H9 (cell line): Measurements from ENCODE around the gene ZNF483. TPM values are rescaled to one million over a fixed set of nuclear protein-coding genes. Genes with fewer than 3 reads are reported as not detected.

Source experiments
- DNase-seq: peaks from one replicate; pipeline ENCODE4 v3.0.0-alpha.2; 2017
- H2AFZ ChIP-seq: one replicate; pipeline ENCODE4 v1.6.1; 2013; ENCODE audit warnings: mild to moderate bottlenecking, low read length, control low read depth, moderate library complexity
- H2AK5ac ChIP-seq: 2 replicates; pipeline ENCODE4 v1.6.1; 2013; ENCODE audit warnings: low read length, control low read depth, mixed read lengths; ENCODE audit not compliant: insufficient read length
- H2BK120ac ChIP-seq: one replicate; pipeline ENCODE4 v1.6.1; 2013; ENCODE audit warnings: low read depth, mild to moderate bottlenecking, low read length, control low read depth, inconsistent platforms; ENCODE audit not compliant: poor library complexity, severe bottlenecking
- H2BK12ac ChIP-seq: 2 replicates; pipeline ENCODE4 v1.6.1; 2013; ENCODE audit warnings: low read length, control low read depth, mixed read lengths, low read depth; ENCODE audit not compliant: insufficient read length
- H2BK15ac ChIP-seq: 2 replicates; pipeline ENCODE4 v1.6.1; 2013; ENCODE audit warnings: low read depth, low read length, control low read depth
- H2BK20ac ChIP-seq: one replicate; pipeline ENCODE4 v1.6.1; 2013; ENCODE audit warnings: low read depth, mild to moderate bottlenecking, low read length, control low read depth, inconsistent platforms; ENCODE audit not compliant: poor library complexity, severe bottlenecking
- H2BK5ac ChIP-seq: 2 replicates; pipeline ENCODE4 v1.6.1; 2013; ENCODE audit warnings: low read length, control low read depth, mixed read lengths; ENCODE audit not compliant: insufficient read length
- H3K14ac ChIP-seq: 2 replicates; pipeline ENCODE4 v1.6.1; 2013; ENCODE audit warnings: low read length, control low read depth; ENCODE audit not compliant: insufficient read depth
- H3K18ac ChIP-seq: 2 replicates; pipeline ENCODE4 v1.6.1; 2013; ENCODE audit warnings: low read depth, mild to moderate bottlenecking, mixed read lengths, low read length, control low read depth; ENCODE audit not compliant: insufficient read length
- H3K23ac ChIP-seq: 2 replicates; pipeline ENCODE4 v1.6.1; 2013; ENCODE audit warnings: low read length, control low read depth, mixed read lengths, low read depth; ENCODE audit not compliant: insufficient read length
- H3K23me2 ChIP-seq: 2 replicates; pipeline ENCODE4 v1.6.1; 2013; ENCODE audit warnings: low read depth, mild to moderate bottlenecking, mixed read lengths, low read length, control low read depth; ENCODE audit not compliant: insufficient read length, poor library complexity, severe bottlenecking
- H3K27ac ChIP-seq: 2 replicates; pipeline ENCODE4 v1.5.1; 2013; ENCODE audit warnings: low read length, control low read depth, mixed read lengths, low read depth; ENCODE audit not compliant: insufficient read length
- H3K27me3 ChIP-seq: 2 replicates; pipeline ENCODE4 v1.6.1; 2013; ENCODE audit warnings: low read length, control low read depth, inconsistent platforms; ENCODE audit not compliant: insufficient read depth
- H3K4ac ChIP-seq: 2 replicates; pipeline ENCODE4 v1.6.1; 2013; ENCODE audit warnings: low read depth, mild to moderate bottlenecking, control low read depth, inconsistent platforms, low read length, moderate library complexity
- H3K4me1 ChIP-seq: 2 replicates; pipeline ENCODE4 v1.6.1; 2013; ENCODE audit warnings: low read length, control low read depth, inconsistent platforms; ENCODE audit not compliant: insufficient read depth
- H3K4me2 ChIP-seq: 2 replicates; pipeline ENCODE4 v1.6.1; 2013; ENCODE audit warnings: low read length, control low read depth, mixed read lengths; ENCODE audit not compliant: insufficient read length, insufficient read depth
- H3K56ac ChIP-seq: 2 replicates; pipeline ENCODE4 v1.6.1; 2013; ENCODE audit warnings: low read depth, mild to moderate bottlenecking, mixed read lengths, low read length, control low read depth; ENCODE audit not compliant: insufficient read length
- H3K79me1 ChIP-seq: 2 replicates; pipeline ENCODE4 v1.6.1; 2013; ENCODE audit warnings: low read depth, mild to moderate bottlenecking, moderate library complexity, low read length, control low read depth, inconsistent platforms; ENCODE audit not compliant: insufficient read depth, poor library complexity, severe bottlenecking
- H3K79me2 ChIP-seq: 2 replicates; pipeline ENCODE4 v1.6.1; 2013; ENCODE audit warnings: low read length, control low read depth, inconsistent platforms; ENCODE audit not compliant: insufficient read depth
- H3K9ac ChIP-seq: 2 replicates; pipeline ENCODE4 v1.6.1; 2013; ENCODE audit warnings: low read length, control low read depth, mixed read lengths; ENCODE audit not compliant: insufficient read length; ENCODE audit errors: extremely low read depth
- H3K9me3 ChIP-seq: one replicate; pipeline ENCODE4 v1.6.1; 2013; ENCODE audit warnings: low read depth, low read length, inconsistent platforms; ENCODE audit not compliant: control insufficient read depth
- H3T11ph ChIP-seq: one replicate; pipeline ENCODE4 v1.6.1; 2013; ENCODE audit warnings: mild to moderate bottlenecking, low read length, control low read depth, inconsistent platforms
- H4K20me1 ChIP-seq: one replicate; pipeline ENCODE4 v1.6.1; 2013; ENCODE audit not compliant: control insufficient read depth, insufficient read length, insufficient read depth
- H4K5ac ChIP-seq: 2 replicates; pipeline ENCODE4 v1.6.1; 2013; ENCODE audit warnings: low read depth, mild to moderate bottlenecking, mixed read lengths, low read length, control low read depth; ENCODE audit not compliant: insufficient read length
- H4K8ac ChIP-seq: replicated peaks from 2 replicates; pipeline ENCODE4 v1.6.1; 2013; ENCODE audit warnings: low read length, control low read depth, mixed read lengths, low read depth; ENCODE audit not compliant: insufficient read length
- H4K91ac ChIP-seq: 2 replicates; pipeline ENCODE4 v1.6.1; 2013; ENCODE audit warnings: low read depth, mild to moderate bottlenecking, moderate library complexity, mixed read lengths, low read length, control low read depth; ENCODE audit not compliant: insufficient read length
- H3K27ac Mint-ChIP-seq, 3 experiments: 2 replicates in 2 of 3; 3 replicates in 1 of 3; pipeline ENCODE4 v1.8.0; 2020 to 2021; ENCODE audit warnings: mixed read lengths in 3 of 3, mild to moderate bottlenecking in 1 of 3, moderate library complexity in 1 of 3
- H3K27me3 Mint-ChIP-seq: 2 replicates; pipeline ENCODE4 v1.8.0; 2021; ENCODE audit warnings: low read depth, mild to moderate bottlenecking, moderate library complexity, mixed read lengths
- H3K36me3 Mint-ChIP-seq, 3 experiments: 2 replicates in 2 of 3; 3 replicates in 1 of 3; pipeline ENCODE4 v1.8.0; 2020 to 2021; ENCODE audit warnings: low read depth in 3 of 3, mixed read lengths in 3 of 3; ENCODE audit not compliant: insufficient read depth in 1 of 3
- H3K4me1 Mint-ChIP-seq, 2 experiments: 2 replicates each; pipeline ENCODE4 v1.8.0; 2020; ENCODE audit warnings: mixed read lengths in 2 of 2
- H3K4me3 Mint-ChIP-seq, 2 experiments: 2 replicates in 1 of 2; 3 replicates in 1 of 2; pipeline ENCODE4 v1.8.0; 2020 to 2021; ENCODE audit warnings: mild to moderate bottlenecking in 2 of 2, mixed read lengths in 2 of 2, moderate library complexity in 1 of 2
- H3K9me3 Mint-ChIP-seq, 2 experiments: 2 replicates in 1 of 2; 3 replicates in 1 of 2; pipeline ENCODE4 v1.8.0; 2020; ENCODE audit warnings: mild to moderate bottlenecking in 2 of 2, mixed read lengths in 2 of 2, moderate library complexity in 1 of 2
- WGBS: extraction: QIAGEN DNeasy Blood & Tissue Kit; methylation state at CpG from one replicate; pipeline ENCODE4 v1.1.7; 2013; ENCODE audit warnings: missing lambda C conversion rate, low lambda C conversion rate, mixed read lengths; ENCODE audit not compliant: insufficient read length; ENCODE audit errors: extremely low coverage; 5-methylcytosine and 5-hydroxymethylcytosine counted together
- total RNA-seq: library from RNA; stranded (reverse); gene quantifications from 2 replicates; pipeline ENCODE4 v1.2.1, GENCODE V29; 2021
- TF ChIP-seq, protein P1 (sequence below): fragments of 200-600 bp; sonication (generic); conservative IDR thresholded peaks from 3 replicates; pipeline ENCODE4 v1.8.0; 2021; ENCODE audit warnings: antibody characterized with exemption, mild to moderate bottlenecking

Gene ZNF483
- total RNA-seq, 1 experiment from 2014 or later = 48.1 TPM

DNA sequence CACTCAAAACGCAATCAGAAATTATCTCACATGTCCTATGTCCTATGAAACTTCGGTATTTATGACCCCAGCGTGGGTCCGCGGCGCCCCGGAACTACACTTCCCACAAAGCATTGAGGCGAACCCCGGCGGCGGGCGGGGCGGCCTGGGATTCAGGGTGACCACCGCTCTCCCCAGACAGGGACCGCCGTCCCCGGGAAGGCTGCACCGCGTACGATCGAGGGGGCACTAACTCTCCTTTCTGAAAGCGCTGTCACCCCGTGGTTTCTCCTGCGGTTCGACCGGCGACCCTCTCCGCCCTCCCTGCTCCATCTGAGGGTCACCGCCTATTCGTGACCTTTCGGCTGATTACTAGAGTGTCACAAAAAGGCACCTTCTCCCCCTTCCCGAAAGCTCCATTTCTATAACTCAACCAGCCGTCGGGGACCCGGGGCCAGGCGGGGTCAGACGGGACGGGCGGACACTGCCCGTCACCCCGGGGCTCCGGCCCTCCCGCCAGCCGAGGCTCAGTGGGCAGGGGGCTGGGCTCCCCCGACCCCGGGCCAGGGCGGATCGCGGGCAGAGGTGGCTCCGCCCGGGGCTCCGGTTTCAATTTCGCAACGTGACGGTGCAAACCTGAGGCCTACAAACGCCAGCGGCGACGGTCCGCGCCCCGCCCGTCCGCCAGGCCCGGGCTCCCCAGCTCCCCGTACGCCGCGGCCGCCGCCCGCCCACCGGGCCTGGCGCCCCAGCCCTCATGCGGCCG is 42.1 kb upstream of the ZNF483 start:
- Histone ChIP-seq H3K18ac (no peak overlapping the region), H3K14ac (peak overlapping the region; percentile 59; the same call in 1 of the 2 replicates), H2AFZ (no peak overlapping the region), H2BK12ac (no peak overlapping the region), H2BK120ac (no peak overlapping the region), H3K23me2 (peaks cover 12% of the 10 kb centered on the region), H3K27ac (peak overlapping the region; percentile 18), H3K79me2 (peaks cover 38% of the 10 kb centered on the region; the same call in 1 of the 2 replicates), H4K8ac (no peak overlapping the region), H3K9ac (peak overlapping the region; percentile 74), H3K56ac (no peak overlapping the region), H4K91ac (no peak overlapping the region), H3K23ac (no peak overlapping the region), H2BK20ac (no peak overlapping the region), H3K27me3 (no peaks in the 10 kb centered on the region), H3T11ph (no peak overlapping the region), H4K20me1 (no peaks in the 10 kb centered on the region), H2BK5ac (no peak overlapping the region), H3K79me1 (no peaks in the 10 kb centered on the region), H2AK5ac (no peak overlapping the region), H4K5ac (no peak overlapping the region), H3K4me1 (peaks cover 3% of the 10 kb centered on the region; the same call in 1 of the 2 replicates), H3K4me2 (peak overlapping the region; percentile 99), H3K4ac (no peak overlapping the region), H3K9me3 (no peaks in the 10 kb centered on the region), H2BK15ac (no peak overlapping the region)
- WGBS = no CpG with 5 or more reads among the region's 76 CpGs
- Mint-ChIP-seq H3K9me3 (no peaks in the 10 kb centered on the region), H3K4me3 (peak overlapping the region; percentile 83 to 91), H3K27ac (peak overlapping the region; percentile 79 to 92 (median 91); a peak in 6 of 7 replicates), H3K27me3 (no peaks in the 10 kb centered on the region), H3K36me3 (peaks cover 0 to 4% (median 0%) of the 10 kb centered on the region in 3 experiments; a peak in 2 of 7 replicates), H3K4me1 (peaks cover 19 to 23% of the 10 kb centered on the region in 2 experiments)
- TF ChIP-seq, protein P1, sequence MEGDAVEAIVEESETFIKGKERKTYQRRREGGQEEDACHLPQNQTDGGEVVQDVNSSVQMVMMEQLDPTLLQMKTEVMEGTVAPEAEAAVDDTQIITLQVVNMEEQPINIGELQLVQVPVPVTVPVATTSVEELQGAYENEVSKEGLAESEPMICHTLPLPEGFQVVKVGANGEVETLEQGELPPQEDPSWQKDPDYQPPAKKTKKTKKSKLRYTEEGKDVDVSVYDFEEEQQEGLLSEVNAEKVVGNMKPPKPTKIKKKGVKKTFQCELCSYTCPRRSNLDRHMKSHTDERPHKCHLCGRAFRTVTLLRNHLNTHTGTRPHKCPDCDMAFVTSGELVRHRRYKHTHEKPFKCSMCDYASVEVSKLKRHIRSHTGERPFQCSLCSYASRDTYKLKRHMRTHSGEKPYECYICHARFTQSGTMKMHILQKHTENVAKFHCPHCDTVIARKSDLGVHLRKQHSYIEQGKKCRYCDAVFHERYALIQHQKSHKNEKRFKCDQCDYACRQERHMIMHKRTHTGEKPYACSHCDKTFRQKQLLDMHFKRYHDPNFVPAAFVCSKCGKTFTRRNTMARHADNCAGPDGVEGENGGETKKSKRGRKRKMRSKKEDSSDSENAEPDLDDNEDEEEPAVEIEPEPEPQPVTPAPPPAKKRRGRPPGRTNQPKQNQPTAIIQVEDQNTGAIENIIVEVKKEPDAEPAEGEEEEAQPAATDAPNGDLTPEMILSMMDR = no peak
- peak; percentile 78 for DNase-seq
